DND-41 (cell line): Measurements from ENCODE around the gene LIPK.

ENCODE experiments used
- CTCF ChIP-seq: IDR thresholded peaks from 2 replicates; pipeline ENCODE4 v1.5.1; 2012; ENCODE audit warnings: borderline replicate concordance, low read length, moderate library complexity, mild to moderate bottlenecking; ENCODE audit not compliant: poor library complexity, severe bottlenecking; ENCODE audit errors: extremely low read depth
- EZH2 ChIP-seq: IDR thresholded peaks from 3 replicates; pipeline ENCODE4 v1.6.1; 2012; ENCODE audit warnings: borderline replicate concordance, low read depth, mild to moderate bottlenecking, moderate library complexity, low read length, inconsistent platforms; ENCODE audit not compliant: severe bottlenecking

- TF ChIP-seq CTCF (no peak), EZH2 (no peak)
Observed at GRCh38 chr10:88661577-88661976, 44.5 kb upstream of the LIPK start.
